HepG2 (cell line): Measurements from ENCODE around the gene ETV6.

Experiments used
- BRCA1 ChIP-seq: sonication (generic); formaldehyde crosslinking; IDR thresholded peaks from 2 replicates; pipeline ENCODE4 v1.4.0; 2020; ENCODE audit warnings: missing genetic modification reagents
- PCBP1 ChIP-seq: fragments of 200-400 bp; formaldehyde crosslinking; IDR thresholded peaks from 2 replicates; pipeline ENCODE4 v1.6.1; 2017; ENCODE audit warnings: mild to moderate bottlenecking, low read depth, low read length, borderline replicate concordance
- SIN3A ChIP-seq: IDR thresholded peaks from 2 replicates; pipeline ENCODE4 v1.6.1; 2011; ENCODE audit warnings: low read depth, mild to moderate bottlenecking, control low read depth, low read length, borderline replicate concordance
- TF ChIP-seq, protein P1 (sequence below): conservative IDR thresholded peaks from 2 replicates; pipeline ENCODE4 v1.6.1; 2018; ENCODE audit warnings: missing genetic modification reagents

DNA sequence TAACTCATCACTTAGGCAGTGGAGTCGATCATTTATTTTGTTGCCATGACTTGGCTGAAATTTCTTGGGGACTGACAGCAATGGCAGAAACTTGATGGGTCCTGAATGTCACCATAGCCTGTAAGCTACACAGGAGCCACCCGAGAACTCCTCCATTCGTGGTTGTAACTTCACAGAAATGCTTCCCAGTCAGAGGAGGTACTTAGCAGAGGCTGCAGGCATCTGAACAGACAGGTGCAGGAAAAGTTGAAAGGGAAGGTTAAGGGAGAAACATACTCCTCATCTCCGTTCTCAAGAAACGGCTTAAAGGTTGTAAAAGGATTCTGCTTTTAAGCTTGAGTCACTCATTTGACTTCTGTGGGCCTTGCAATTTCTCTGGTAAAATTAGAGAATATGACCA is 47.7 kb downstream of the ETV6 start:
- TF ChIP-seq, protein P1, sequence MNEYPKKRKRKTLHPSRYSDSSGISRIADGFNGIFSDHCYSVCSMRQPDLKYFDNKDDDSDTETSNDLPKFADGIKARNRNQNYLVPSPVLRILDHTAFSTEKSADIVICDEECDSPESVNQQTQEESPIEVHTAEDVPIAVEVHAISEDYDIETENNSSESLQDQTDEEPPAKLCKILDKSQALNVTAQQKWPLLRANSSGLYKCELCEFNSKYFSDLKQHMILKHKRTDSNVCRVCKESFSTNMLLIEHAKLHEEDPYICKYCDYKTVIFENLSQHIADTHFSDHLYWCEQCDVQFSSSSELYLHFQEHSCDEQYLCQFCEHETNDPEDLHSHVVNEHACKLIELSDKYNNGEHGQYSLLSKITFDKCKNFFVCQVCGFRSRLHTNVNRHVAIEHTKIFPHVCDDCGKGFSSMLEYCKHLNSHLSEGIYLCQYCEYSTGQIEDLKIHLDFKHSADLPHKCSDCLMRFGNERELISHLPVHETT: no peak
- TF ChIP-seq PCBP1 (no peak), BRCA1 (CRISPR knock-in tag) (no peak), SIN3A (no peak)
